ENCODE measurements around the gene ZNF268. TPM values are rescaled to one million over a fixed set of nuclear protein-coding genes. Genes with fewer than 3 reads are reported as not detected.
A peak's percentile ranks its signal among the peaks of the same experiment; 100 is the strongest.

ZNF268 gene
- total and polyA plus RNA-seq, 2 of the 13 experiments (the other 11 are each of a cell fraction or from before 2014, with no cell fraction given) = 7.6 to 31.3 TPM

DNA sequence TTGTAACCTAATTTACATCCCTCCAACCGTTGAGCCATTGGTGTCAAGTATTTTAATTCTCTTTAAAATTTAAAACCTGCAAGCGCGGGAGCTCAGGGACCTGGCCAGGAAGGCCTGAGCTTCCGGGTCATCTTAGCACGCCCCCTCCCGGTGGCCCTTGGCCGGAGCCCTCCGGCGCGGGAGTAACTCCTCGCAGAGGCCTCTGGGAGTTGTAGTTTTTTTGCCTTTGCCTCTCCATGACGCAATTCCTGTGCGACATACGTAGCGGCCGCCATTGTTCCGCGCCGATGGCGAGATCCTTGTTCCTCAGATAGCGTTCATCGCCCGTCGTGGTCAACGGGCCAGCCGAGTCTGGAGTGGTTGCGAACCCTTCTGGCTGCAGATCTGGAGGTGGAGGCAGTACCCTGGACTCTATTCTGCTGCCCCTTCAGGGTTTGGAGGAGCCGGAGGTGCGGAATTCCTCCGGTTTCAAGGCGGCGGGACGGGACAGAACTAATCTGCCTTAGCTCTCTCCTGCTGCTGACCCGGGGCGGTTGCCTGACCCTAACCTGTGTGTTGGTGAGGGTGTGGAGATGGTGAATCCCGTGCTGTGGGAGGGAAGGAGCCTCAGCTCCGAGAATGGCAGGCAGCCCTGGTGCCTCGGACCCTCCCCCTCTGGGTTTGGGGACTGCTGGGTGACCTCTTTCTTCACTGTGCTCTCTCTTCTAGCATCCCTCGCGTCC is at the start of gene ZNF268 (continued):
- TF ChIP-seq NCOA1 (CRISPR knock-in tag; IDR thresholded peaks at IDR 0.05) = no peak
- peak; percentile 18 for TF ChIP-seq SKI (IDR thresholded peaks at IDR 0.05; ENCODE audit: partially characterized antibody)
- no peak for TF ChIP-seq ZFAT (CRISPR knock-in tag; conservative IDR thresholded peaks at IDR 0.05)
- TF ChIP-seq ZNF547 (CRISPR knock-in tag; IDR thresholded peaks at IDR 0.05) = peak; percentile 32; the same call in 1 of the 2 replicates
- no peak for TF ChIP-seq MAFF (IDR thresholded peaks at IDR 0.05; ENCODE audit: low read depth, low read length)
- TF ChIP-seq NR3C1 (CRISPR knock-in tag; IDR thresholded peaks at IDR 0.05) = no peak
- no peak for TF ChIP-seq ARHGAP35 (CRISPR knock-in tag; IDR thresholded peaks at IDR 0.05; ENCODE audit: borderline replicate concordance)
- no peak for TF ChIP-seq NFATC3 (CRISPR knock-in tag; IDR thresholded peaks at IDR 0.05)
- TF ChIP-seq, protein P1, sequence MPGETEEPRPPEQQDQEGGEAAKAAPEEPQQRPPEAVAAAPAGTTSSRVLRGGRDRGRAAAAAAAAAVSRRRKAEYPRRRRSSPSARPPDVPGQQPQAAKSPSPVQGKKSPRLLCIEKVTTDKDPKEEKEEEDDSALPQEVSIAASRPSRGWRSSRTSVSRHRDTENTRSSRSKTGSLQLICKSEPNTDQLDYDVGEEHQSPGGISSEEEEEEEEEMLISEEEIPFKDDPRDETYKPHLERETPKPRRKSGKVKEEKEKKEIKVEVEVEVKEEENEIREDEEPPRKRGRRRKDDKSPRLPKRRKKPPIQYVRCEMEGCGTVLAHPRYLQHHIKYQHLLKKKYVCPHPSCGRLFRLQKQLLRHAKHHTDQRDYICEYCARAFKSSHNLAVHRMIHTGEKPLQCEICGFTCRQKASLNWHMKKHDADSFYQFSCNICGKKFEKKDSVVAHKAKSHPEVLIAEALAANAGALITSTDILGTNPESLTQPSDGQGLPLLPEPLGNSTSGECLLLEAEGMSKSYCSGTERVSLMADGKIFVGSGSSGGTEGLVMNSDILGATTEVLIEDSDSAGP (CRISPR knock-in tag; IDR thresholded peaks at IDR 0.05; ENCODE audit: borderline replicate concordance) = peak; percentile 91
- no peak for TF ChIP-seq ATRX (CRISPR knock-in tag; IDR thresholded peaks at IDR 0.05; ENCODE audit: borderline replicate concordance)
- TF ChIP-seq CAMTA2 (CRISPR knock-in tag; IDR thresholded peaks at IDR 0.05; ENCODE audit: borderline replicate concordance) = no peak
- TF ChIP-seq, protein P2, sequence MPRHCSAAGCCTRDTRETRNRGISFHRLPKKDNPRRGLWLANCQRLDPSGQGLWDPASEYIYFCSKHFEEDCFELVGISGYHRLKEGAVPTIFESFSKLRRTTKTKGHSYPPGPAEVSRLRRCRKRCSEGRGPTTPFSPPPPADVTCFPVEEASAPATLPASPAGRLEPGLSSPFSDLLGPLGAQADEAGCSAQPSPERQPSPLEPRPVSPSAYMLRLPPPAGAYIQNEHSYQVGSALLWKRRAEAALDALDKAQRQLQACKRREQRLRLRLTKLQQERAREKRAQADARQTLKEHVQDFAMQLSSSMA (CRISPR knock-in tag; IDR thresholded peaks at IDR 0.05) = 0 out of 2 replicates have a peak, but pooled peaks have one; percentile 34
- TF ChIP-seq, protein P3, sequence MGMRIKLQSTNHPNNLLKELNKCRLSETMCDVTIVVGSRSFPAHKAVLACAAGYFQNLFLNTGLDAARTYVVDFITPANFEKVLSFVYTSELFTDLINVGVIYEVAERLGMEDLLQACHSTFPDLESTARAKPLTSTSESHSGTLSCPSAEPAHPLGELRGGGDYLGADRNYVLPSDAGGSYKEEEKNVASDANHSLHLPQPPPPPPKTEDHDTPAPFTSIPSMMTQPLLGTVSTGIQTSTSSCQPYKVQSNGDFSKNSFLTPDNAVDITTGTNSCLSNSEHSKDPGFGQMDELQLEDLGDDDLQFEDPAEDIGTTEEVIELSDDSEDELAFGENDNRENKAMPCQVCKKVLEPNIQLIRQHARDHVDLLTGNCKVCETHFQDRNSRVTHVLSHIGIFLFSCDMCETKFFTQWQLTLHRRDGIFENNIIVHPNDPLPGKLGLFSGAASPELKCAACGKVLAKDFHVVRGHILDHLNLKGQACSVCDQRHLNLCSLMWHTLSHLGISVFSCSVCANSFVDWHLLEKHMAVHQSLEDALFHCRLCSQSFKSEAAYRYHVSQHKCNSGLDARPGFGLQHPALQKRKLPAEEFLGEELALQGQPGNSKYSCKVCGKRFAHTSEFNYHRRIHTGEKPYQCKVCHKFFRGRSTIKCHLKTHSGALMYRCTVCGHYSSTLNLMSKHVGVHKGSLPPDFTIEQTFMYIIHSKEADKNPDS (CRISPR knock-in tag; IDR thresholded peaks at IDR 0.05) = peak; percentile 64; the same call in 1 of the 2 replicates
- TF ChIP-seq, protein P4, sequence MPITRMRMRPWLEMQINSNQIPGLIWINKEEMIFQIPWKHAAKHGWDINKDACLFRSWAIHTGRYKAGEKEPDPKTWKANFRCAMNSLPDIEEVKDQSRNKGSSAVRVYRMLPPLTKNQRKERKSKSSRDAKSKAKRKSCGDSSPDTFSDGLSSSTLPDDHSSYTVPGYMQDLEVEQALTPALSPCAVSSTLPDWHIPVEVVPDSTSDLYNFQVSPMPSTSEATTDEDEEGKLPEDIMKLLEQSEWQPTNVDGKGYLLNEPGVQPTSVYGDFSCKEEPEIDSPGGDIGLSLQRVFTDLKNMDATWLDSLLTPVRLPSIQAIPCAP (CRISPR knock-in tag; IDR thresholded peaks at IDR 0.05; ENCODE audit: low read depth) = no peak
- no peak for TF ChIP-seq TBX3 (IDR thresholded peaks at IDR 0.05; ENCODE audit: borderline replicate concordance)
- no peak for TF ChIP-seq ZNF564 (CRISPR knock-in tag; IDR thresholded peaks at IDR 0.05)
- no peak for TF ChIP-seq ZNF773 (CRISPR knock-in tag; IDR thresholded peaks at IDR 0.05; ENCODE audit: borderline replicate concordance)
- TF ChIP-seq IRX3 (CRISPR knock-in tag; IDR thresholded peaks at IDR 0.05; ENCODE audit: borderline replicate concordance, low read depth) = no peak
- TF ChIP-seq, protein P5, sequence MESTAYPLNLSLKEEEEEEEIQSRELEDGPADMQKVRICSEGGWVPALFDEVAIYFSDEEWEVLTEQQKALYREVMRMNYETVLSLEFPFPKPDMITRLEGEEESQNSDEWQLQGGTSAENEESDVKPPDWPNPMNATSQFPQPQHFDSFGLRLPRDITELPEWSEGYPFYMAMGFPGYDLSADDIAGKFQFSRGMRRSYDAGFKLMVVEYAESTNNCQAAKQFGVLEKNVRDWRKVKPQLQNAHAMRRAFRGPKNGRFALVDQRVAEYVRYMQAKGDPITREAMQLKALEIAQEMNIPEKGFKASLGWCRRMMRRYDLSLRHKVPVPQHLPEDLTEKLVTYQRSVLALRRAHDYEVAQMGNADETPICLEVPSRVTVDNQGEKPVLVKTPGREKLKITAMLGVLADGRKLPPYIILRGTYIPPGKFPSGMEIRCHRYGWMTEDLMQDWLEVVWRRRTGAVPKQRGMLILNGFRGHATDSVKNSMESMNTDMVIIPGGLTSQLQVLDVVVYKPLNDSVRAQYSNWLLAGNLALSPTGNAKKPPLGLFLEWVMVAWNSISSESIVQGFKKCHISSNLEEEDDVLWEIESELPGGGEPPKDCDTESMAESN (CRISPR knock-in tag; conservative IDR thresholded peaks at IDR 0.05) = no peak
- TF ChIP-seq KLF16 (CRISPR knock-in tag; IDR thresholded peaks at IDR 0.05) = peak in 1 of 2 experiments; percentile 89; a peak in 2 of 4 replicates
- TF ChIP-seq HHEX (CRISPR knock-in tag; IDR thresholded peaks at IDR 0.05) = no peak

All from HepG2 (cell line).